IPS-NIHi7 (cell line): ENCODE measurements around the gene HIVEP3.

ENCODE experiments used
- DNase-seq: peaks from one replicate; pipeline ENCODE4 v3.0.0; 2012; ENCODE audit warnings: mixed read lengths; ENCODE audit errors: extremely low spot score

Gene HIVEP3

DNA sequence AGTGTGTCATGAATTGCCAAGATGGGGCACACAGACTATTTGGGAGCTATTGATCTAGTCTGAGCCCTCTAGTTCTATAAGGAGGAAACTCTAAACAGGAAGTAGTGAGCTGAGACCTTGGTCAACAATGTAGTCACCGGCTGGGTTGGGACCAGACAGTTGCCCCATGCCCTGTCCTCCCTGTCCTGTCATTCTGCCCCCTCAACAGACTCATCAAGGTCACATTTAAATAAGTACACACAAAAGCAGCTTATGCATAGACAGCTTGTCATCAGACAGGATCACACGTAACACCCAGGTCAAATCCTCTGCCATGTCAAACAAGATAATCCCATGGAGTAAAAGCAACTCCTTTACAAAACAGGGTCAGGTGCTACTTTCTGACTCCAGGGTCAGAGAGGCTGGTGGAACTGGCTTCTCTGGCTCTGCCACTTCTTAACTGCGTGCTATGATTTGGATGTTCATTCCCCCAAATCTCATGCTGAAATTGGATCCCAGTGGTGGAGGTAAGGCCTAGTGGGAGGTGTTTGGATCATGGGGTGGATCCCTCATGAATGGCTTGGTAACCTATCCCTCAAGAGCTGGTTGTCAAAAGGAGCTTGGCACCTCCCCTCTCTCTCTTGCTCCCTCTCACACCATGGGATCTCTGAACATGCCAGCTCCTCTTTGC lies 128.9 kb downstream of the HIVEP3 start:
- no peak for DNase-seq

DNA sequence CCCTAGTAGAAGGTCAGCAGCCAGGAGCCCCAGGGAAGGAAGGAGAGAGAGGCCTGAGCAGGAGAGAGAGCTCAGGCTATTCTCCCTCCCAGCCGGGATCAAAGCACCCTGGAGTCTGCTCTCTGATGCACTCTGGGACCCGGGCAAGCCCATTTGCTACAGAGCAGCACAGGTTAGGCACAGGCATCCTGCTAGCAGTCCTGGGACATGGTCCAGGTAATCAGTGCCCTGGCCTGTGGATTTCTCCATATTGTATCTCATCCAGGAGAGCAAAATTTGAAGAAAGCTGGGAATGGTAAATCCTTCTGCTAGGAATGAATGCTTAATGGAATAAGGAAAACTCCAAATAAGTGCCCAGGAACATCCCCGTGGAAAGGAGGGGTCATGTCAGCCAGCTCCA lies 130.3 kb downstream of the HIVEP3 start:
- no peak for DNase-seq

DNA sequence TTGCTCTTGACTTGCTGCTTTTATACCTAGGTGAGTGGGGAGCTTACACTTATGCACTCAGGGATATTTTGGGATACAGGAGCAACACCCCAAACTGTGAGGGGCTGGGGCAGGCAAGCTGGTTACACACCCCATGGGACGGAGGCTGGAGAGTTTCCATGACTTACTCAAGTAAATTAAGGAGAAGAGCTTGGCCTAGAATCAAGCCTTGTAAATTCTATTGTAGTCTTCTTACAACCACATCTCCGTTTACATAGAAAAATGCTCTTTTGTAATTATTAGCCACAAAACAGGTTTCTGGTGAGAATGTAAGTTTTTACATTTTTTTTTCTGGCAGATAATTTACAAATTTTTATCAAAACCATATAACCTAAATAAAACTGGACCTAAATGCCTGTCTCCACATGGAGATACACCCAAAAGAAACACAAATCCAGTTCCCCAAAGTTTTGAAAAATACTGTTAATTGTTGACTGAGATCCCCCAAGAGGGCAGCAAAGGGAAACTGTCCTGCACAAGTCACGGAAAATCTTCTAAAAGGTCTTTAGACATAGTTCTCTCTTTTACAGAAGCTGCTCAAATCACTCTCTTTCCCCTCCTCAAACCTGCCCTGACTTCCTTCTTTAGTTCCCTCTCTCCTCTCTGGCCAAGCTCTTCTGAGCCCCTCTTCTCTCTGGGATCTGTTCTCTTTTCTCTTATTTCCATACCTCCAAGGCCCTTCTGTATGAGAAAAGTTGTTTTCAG lies 134.0 kb downstream of the HIVEP3 start:
- no peak for DNase-seq

DNA sequence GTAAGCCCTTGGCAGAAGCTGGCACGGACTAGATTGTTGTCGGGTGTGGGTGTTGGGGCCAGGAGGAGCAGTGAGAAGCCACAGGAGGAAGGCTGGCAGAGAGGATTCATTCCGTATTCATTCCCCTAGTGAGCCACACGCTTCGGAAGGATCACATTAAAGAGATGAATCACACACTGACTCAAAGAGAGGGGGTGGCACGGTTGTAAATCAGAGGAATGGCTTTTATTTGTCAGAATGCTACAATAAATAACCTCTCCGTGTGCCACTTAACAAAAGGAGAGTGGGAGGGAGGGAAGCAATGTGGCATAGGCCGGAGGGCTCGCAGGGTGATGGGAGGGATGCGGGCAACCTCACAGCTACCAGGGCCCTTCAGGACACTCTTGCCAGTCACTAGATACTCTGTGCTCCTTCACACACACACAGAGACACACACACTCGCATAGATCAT lies 135.5 kb downstream of the HIVEP3 start:
- no peak for DNase-seq

DNA sequence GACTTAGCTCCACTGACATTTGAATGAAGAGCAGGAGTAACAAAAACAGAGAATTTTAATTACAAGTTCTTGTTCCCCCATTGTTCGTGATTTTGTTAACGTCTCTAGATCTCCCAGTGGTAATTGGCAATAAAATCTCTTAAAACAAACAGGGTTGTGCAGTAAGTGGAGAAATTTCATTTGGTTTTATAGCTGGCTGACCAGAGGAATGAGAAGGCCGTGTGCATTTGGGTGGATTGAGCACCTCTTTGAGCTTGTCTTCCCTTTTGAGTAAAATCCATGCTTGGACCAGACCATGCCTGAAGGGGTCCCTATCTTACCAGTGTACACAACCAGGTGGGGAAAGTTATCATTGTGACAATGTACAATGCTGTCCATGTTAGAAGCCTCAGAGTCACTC lies 137.8 kb downstream of the HIVEP3 start:
- no peak for DNase-seq

DNA sequence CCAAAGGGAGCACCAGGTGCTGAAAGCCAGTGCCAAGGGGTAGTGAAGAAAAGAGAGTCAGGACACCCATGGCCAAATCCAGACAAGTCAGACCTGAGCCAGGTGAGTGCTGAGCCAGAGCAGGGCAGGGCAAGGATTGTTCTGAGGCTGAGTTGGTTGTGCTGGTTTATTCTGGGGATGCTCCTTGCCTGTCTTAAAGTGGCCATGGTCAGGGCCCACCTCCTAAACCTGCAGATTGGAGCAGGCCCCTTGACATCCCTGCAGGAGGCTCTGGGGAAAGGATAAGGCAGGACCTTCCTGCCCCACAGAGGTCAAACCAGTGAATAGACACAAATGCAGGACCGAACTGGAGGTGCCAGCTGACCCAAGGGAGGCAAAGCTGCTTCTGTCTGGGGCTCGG lies 138.4 kb downstream of the HIVEP3 start:
- DNase-seq: no peak

DNA sequence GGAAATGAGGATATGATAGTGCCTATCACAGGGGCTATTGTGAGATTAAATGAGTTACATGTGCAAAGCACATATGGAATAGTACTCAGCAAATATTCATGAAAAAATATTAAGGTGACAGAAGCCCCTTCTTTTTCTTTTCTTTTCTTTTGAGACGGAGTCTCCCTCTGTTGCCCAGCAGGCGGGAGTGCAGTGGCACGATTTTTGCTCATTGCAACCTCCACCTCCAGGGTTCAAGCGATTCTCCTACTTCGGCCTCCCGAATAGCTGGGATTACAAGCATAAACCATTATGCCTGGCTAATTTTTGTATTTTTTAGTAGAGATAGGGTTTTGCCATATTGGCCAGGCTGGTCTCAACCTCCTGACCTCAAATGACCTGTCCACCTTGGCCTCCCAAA lies 139.4 kb downstream of the HIVEP3 start:
- no peak for DNase-seq

DNA sequence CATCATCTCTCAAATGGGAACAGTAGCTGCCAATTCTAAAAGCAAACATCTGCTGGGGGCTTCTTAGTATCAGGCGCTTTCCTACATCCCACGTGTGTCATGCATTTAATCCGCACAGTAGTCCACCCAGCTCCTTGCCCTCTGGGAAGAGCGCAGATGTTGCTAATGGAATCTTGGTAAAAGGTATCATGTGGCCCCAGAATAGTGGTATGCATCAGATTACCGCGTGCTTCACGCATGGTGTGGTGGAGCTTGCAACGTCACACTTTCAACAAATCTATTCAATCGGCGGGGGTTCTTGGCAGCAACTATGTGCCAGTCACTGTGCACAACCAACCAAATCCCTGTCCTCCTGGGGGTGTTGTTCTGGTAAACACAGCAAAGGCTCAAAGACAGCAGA lies 141.0 kb downstream of the HIVEP3 start:
- DNase-seq: no peak

DNA sequence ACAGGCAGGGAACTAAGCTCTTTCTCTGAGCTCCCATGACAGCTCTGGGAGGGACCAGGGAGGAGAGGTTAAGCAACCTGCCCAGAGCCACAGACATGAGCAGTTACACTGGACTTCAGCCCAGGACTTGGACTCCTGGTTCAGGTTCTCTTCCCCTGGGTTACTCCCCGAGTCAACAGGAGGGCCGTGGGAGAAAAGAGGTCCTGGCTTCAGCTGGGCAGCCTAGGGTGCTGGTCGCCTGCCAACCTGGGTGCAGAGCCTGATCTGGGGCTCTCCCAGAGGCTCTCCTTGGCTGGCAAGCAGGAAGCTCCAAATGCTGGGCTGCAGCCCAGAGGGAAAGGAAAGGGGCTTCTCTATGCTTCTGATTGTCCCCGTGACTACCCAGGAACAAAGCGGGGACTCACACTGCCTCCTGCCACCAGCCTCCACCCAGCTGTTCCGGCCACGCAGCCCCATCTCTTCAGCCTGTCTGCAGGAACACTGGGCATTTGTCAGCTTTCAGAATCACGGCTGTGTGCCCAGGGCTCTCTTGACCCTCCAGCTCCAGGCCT lies 141.8 kb downstream of the HIVEP3 start:
- DNase-seq: no peak

DNA sequence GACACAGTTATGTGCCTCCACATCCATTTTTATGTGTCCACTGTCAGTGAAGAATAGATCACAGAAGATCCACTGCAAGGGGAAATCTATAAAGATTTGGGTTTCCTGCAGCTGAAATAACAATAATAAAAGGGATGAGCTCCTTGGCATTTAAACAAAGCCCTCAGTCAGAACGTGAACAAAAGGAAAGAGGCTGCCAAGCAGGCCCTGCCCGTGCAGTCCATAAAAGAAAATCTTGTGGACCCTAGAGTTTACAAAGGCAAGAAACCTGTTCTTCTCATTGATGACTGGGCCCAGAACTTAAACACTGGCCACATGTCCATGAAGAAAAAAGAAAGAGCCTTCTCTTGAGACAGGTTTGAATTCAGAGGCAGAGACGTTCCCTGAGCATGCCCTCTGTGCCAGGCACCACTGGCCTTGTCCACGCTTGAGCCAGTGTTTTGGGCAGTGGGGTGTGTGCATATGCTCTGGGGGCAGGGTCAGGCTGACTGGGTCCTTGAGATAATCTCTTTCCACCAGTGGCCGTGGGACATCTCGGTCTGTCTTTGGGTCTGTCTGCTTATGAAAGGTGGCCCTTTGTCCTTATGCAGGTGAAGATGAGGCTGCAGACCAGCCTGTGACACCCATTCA lies 142.7 kb downstream of the HIVEP3 start:
- no peak for DNase-seq

DNA sequence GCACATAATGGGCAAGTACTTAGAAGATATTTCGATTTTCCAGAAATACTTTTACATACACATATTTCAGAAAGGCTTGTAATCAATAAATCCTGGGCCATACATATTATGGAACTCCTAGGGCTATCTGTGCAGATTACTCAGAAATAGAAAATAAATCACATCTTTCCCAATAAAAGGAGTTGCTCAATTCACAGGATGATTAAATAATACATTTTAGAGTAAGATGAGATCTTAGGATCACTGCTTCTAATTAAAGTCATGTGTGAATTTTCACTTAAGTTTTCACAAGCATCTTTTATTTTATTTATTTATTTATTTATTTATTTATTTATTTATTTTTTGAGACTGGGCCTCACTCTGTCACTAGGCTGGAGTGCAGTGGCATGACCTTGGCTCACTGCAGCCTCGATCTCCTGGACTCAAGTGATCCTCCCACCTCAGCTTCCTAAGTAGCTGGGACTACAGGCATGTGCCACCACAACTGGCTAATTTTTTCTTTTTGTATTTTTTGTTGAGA lies 144.2 kb downstream of the HIVEP3 start:
- no peak for DNase-seq

DNA sequence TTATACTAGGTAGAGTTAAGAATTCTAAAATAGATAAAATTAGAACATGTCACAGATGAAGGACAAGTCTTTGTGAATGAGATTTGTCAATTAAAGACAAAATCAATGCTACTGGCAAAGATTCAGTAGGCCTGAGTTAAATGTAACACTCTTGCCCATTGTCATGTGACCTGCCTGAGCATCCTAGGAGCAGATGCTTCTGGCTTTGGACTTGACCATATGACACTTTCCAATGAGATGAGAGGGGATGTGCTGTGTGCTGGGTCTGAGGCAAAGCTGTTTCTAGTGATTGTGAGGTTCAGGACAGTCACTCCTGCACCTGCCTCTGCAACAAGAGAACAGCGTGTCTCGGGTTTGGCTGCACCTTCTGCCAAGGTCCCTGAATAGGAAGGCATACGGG lies 144.9 kb downstream of the HIVEP3 start:
- DNase-seq: no peak

DNA sequence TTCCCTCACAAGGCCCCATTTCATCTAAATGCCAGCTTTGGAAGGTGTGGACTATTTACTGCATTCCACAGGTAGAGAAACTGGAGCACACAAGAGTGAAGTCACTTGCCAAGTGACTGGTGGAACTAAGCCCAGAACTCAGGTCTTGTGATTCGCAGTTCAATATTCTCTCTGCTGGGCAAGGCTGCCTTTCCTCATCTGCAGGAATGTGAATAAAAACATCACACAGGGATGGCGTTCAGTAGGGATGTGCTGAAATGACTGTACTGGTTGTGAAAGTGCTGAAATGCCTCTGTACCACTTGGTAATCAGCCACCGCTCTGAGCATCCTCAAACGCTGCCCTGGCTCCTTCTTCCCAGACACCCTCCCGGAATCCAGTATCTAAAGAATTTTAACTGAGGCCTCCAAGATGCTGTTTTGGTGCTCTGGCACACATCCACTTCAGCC lies 145.6 kb downstream of the HIVEP3 start:
- DNase-seq: no peak

DNA sequence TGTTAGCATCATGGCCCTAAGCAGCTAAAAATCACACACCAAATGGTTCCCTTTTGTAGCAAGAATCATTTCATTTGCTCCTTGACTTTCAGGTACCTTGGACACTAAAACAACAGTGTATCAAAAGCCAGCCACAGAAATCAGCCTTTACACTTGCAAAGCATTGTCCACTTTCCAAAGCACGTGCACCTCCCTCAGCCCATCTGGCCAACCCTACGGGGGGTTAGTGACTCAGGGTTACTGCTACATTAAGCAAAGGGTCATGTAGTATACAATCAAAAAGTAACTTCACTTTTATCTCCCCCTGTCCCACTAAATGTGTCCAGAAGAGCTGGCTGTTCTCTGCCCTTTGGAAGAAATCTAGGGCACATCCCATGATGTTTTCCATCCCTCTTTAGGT lies 149.7 kb downstream of the HIVEP3 start:
- no peak for DNase-seq

DNA sequence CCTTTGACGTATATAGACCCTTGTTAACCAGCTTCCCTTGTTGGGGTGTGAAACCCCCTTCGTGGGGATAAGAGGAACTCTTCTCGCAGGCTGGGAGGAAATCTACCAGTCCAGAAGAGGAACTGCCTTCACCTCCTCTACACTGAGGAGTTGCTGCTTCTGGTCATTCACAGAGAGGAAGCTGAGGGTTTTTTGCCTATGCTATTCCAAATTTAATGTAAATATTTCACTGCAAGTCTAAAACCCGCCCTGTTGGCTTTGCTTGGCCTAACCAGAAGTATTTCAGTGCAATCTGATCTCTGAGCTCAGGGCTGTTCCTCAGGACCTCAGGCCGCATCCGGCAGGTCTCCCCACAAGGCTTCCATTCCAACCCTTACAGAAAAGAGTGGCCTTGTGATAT lies 150.1 kb downstream of the HIVEP3 start:
- no peak for DNase-seq

DNA sequence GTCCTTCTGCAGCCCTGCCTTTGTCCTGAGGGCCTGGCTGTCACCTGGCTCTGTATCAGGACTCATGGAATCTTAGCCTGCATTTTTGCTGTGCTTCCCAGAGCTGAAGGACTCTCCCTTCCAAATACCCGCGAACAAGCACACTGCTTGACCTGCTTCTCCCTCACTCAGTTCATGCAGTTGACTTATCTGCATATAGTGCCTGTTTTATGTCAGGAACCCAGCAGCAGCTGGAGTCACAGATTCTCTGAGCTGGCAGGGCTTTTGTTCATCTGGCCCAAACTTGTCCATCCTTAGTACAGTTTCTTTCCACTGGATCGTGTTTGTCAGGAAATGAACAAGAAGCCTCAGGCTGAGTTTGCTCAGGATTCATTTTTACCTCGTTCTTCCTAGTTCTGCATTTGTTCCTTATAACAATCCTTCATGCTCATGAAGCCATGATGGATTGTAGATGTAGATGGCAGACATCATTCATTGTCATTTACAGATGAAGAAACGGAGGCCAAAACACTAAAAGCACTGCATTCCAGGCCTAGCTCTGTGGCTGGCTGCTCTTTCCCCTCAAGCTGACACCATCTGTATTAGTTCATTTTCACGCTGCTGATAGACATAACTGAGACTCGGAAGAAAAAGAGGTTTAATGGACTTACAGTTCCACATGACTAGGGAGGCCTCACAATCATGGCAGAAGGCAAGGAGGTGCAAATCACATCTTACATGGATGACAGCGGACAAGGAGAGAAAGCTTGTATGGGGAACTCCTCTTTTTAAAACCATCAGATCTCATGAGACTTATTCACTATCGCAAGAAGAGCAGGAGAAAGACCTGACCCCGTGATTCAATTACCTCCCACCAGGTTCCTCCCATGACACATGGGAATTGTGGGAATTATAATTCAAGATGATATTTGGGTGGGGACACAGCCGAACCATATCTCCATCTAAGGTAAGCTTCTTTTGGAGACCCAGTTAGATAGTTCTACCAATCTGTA lies 150.9 kb downstream of the HIVEP3 start:
- no peak for DNase-seq

DNA sequence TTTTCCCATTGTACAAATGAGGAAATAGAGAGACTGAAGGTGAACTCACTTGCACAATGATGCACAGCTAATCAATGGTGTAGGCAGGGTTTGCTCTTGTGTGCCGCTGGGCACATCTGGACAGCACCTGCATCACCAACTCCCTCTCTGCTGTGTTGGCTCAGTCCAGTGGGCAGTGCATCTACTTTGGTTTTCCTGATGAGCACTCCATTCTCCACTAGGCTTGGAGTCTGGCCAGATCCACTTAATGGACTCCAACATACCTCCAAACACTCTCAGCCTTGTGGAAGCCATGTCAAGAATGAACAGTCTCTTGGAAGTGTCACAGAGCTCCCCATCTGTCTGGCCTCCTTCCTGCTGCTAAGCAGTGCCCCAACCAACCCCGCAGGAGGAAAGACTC lies 152.2 kb downstream of the HIVEP3 start:
- DNase-seq: no peak

DNA sequence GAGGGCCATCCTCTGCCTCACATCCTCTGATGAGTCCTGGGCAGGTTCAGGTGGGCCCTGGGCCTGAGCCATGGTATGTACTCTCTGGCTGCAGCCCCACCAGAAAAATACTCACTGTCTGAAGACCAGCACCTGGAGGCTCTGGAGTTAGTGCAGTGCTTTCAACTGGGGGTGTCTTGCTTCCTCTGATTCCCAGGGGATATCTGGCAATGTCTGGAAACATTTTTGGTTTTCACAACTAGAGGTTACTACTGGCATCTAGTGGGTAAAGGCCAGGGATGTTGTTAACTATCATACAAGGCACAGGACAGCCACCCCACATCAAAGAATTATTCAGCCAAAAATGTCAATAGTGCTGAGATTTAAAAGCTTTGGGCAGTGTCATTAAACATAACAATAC lies 152.7 kb downstream of the HIVEP3 start:
- DNase-seq: no peak

DNA sequence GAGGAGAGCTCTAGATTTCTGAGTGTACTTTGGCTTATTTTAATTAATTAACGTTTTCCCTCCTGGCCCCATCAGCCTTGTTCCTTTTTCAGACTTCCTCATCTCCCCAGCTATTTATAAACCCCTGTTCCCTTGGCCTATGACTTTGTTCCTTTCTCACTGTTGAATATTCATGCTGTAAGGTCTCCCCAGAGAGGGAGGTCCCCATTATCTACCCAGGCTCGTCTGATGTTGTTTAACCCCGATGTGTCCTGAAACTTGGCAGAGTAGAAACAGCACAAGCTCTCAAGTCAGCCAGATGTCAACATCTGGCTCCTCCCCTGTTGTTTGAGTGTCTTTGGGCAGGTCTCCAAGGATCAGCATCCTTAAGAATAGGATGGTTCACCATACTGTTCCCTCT lies 153.6 kb downstream of the HIVEP3 start:
- DNase-seq: no peak

DNA sequence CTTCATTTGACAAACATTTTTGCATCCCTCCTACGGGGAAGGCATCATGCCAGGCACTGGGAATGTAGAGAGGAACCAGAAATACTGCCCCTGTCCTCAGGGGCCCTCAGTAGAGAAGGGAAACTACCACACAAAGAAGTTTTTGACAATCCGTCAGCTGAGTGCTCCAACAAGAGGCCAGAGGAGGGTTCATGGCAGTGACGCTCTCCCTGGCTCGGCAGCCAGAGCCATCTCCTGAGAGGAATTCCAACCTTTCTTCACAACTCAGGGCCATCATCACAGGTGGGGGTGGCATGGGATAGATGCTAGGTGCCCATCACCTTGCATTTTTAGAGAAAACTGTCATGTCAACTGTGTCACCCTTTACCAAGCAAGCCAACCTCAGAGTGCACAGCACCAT lies 154.1 kb downstream of the HIVEP3 start:
- DNase-seq: no peak

DNA sequence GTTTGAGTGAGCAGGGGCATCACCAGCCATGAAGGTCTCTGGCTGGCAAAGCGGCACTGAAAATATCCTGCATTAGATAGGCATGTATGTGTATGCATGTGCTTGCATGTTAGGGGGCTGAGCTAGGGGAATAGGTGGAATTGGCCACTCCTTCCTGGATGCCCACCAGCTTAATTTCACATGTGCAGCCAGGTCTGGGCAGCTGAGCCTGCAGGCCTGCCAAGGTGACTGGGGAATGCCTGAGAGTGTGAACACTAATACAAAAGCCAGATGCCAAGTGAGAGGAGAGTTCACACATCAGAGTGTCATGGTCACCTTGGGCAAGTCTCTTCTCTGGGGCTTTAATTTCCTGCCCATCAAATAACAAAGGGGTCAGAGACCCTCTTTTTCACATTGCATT lies 155.9 kb downstream of the HIVEP3 start:
- no peak for DNase-seq
